ENCODE results near the gene YJEFN3. TPM values are rescaled to one million over a fixed set of nuclear protein-coding genes. Genes with fewer than 3 reads are reported as not detected.

Gene YJEFN3
- total RNA-seq, 1 experiment from 2014 or later, result 25.3 TPM

GRCh38 chr19:19485998-19486290 is 42.8 kb upstream of the YJEFN3 start:
- no peak for TF ChIP-seq ZFX (IDR thresholded peaks at IDR 0.05)
- TF ChIP-seq ELF1 (IDR thresholded peaks at IDR 0.05; ENCODE audit: borderline replicate concordance, low read depth), result no peak
- no peak for TF ChIP-seq CEBPB (IDR thresholded peaks at IDR 0.05; ENCODE audit: low read depth)
- no peak for TF ChIP-seq SIN3A (IDR thresholded peaks at IDR 0.05; ENCODE audit: low read depth)
- TF ChIP-seq EGR1 (IDR thresholded peaks at IDR 0.05; ENCODE audit: low read depth), result no peak
- TF ChIP-seq ZBTB33 (IDR thresholded peaks at IDR 0.05; ENCODE audit: extremely low read depth, insufficient replicate concordance, low read length), result no peak
- TF ChIP-seq, protein P1, sequence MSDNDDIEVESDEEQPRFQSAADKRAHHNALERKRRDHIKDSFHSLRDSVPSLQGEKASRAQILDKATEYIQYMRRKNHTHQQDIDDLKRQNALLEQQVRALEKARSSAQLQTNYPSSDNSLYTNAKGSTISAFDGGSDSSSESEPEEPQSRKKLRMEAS (IDR thresholded peaks at IDR 0.05), result no peak
- TF ChIP-seq, protein P2, sequence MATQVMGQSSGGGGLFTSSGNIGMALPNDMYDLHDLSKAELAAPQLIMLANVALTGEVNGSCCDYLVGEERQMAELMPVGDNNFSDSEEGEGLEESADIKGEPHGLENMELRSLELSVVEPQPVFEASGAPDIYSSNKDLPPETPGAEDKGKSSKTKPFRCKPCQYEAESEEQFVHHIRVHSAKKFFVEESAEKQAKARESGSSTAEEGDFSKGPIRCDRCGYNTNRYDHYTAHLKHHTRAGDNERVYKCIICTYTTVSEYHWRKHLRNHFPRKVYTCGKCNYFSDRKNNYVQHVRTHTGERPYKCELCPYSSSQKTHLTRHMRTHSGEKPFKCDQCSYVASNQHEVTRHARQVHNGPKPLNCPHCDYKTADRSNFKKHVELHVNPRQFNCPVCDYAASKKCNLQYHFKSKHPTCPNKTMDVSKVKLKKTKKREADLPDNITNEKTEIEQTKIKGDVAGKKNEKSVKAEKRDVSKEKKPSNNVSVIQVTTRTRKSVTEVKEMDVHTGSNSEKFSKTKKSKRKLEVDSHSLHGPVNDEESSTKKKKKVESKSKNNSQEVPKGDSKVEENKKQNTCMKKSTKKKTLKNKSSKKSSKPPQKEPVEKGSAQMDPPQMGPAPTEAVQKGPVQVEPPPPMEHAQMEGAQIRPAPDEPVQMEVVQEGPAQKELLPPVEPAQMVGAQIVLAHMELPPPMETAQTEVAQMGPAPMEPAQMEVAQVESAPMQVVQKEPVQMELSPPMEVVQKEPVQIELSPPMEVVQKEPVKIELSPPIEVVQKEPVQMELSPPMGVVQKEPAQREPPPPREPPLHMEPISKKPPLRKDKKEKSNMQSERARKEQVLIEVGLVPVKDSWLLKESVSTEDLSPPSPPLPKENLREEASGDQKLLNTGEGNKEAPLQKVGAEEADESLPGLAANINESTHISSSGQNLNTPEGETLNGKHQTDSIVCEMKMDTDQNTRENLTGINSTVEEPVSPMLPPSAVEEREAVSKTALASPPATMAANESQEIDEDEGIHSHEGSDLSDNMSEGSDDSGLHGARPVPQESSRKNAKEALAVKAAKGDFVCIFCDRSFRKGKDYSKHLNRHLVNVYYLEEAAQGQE (IDR thresholded peaks at IDR 0.05; ENCODE audit: low read depth), result no peak
- no peak for TF ChIP-seq POLR2AphosphoS5 (IDR thresholded peaks at IDR 0.05; ENCODE audit: low read depth, low read length)
- no peak for TF ChIP-seq SRF (IDR thresholded peaks at IDR 0.05; ENCODE audit: low read depth)
- no peak for TF ChIP-seq JUND (IDR thresholded peaks at IDR 0.05)
- no peak for TF ChIP-seq EZH2 (IDR thresholded peaks at IDR 0.05)
- no peak for TF ChIP-seq ZNF274 (IDR thresholded peaks at IDR 0.05; ENCODE audit: low read depth, low read length)
- TF ChIP-seq CTCF (IDR thresholded peaks at IDR 0.05 in 2 of 3, conservative IDR thresholded peaks at IDR 0.05 in 1 of 3; ENCODE audit: borderline replicate concordance in 1 of 3, insufficient read depth in 1 of 3, low read depth in 2 of 3, low read length in 2 of 3), result no peak
- TF ChIP-seq SP1 (IDR thresholded peaks at IDR 0.05; ENCODE audit: low read depth), result no peak
- no peak for TF ChIP-seq YY1 (IDR thresholded peaks at IDR 0.05; ENCODE audit: extremely low read depth, insufficient replicate concordance, low read depth, low read length)
- TF ChIP-seq CBX3 (IDR thresholded peaks at IDR 0.05; ENCODE audit: low read depth), result no peak
- TF ChIP-seq POLR2A (IDR thresholded peaks at IDR 0.05; ENCODE audit: borderline replicate concordance, extremely low read depth, insufficient read depth, insufficient read length), result no peak
- DNase-seq (ENCODE audit: low read depth, low spot score) (no peak), ATAC-seq (no peak)
- intact Hi-C loops (cut with micrococcal nuclease), result loop anchor here (5.0 kb wide), 1 partner anchor 79 kb away; the partner anchor contains the start of gene GATAD2A
- ChIA-PET RAD21 (ENCODE audit: low non-redundant PET in 1 of 2, low total read pairs in 2 of 2, uncharacterized antibody in 2 of 2, unreplicated experiment in 2 of 2) (no interaction called here), POLR2A (no interaction called here), CTCF (no interaction called here)
- Histone ChIP-seq H2AFZ (ENCODE audit: low read depth, low read length, poor library complexity, severe bottlenecking) (no peak overlapping the region), H3K9me2 (ENCODE audit: insufficient read depth) (no peaks in the 10 kb centered on the region), H3K4me3 (replicated peaks in 1 of 2; ENCODE audit: low read depth in 1 of 2, low read length in 2 of 2) (no peak overlapping the region), H3K27me3 (ENCODE audit: insufficient read depth, low read length) (no peaks in the 10 kb centered on the region), H4K20me1 (ENCODE audit: insufficient read depth) (peaks cover 10% of the 10 kb centered on the region; the same call in 1 of the 2 replicates), H3K27ac (ENCODE audit: low read depth, low read length) (no peak overlapping the region), H3K36me3 (ENCODE audit: control insufficient read depth in 1 of 2, insufficient read depth in 2 of 2, low read length in 2 of 2) (peaks cover 0 to 10% of the 10 kb centered on the region in 2 experiments; a peak in 1 of 4 replicates), H3K9ac (ENCODE audit: low read length) (no peak overlapping the region), H3K4me2 (ENCODE audit: low read length) (no peak overlapping the region), H3K9me3 (ENCODE audit: control insufficient read depth in 1 of 2, insufficient read depth in 1 of 2, low read depth in 1 of 2, low read length in 2 of 2) (no peaks in the 10 kb centered on the region), H3K79me2 (ENCODE audit: insufficient read depth, low read length) (peaks cover 90% of the 10 kb centered on the region), H3K4me1 (ENCODE audit: control insufficient read depth in 1 of 2, insufficient read depth in 2 of 2, low read length in 2 of 2) (peaks cover 19 to 43% of the 10 kb centered on the region in 2 experiments)
- BruUV-seq (replicated peaks), result no TSS peak
